BLaER1 treated with 17β-estradiol and CSF1 and Interleukin-3, amounts not matched to agents 10 nM and 100 nM (cell line): Measurements from ENCODE around the gene LRBA.

ENCODE experiments used
- H3K27ac ChIP-seq, 11 experiments: shearing (Covaris generic); formaldehyde crosslinking; 2 replicates each; pipeline ENCODE4 v1.8.1; 2022
- H3K27me3 ChIP-seq, 11 experiments: shearing (Covaris generic); formaldehyde crosslinking; 2 replicates each; pipeline ENCODE4 v1.8.1; 2022
- H3K36me3 ChIP-seq, 11 experiments: shearing (Covaris generic); formaldehyde crosslinking; 2 replicates each; pipeline ENCODE4 v1.8.1; 2022
- H3K4me1 ChIP-seq, 10 experiments: shearing (Covaris generic); formaldehyde crosslinking; 2 replicates each; pipeline ENCODE4 v1.8.1; 2022
- H3K4me2 ChIP-seq, 11 experiments: shearing (Covaris generic); formaldehyde crosslinking; 2 replicates each; pipeline ENCODE4 v1.8.1; 2022
- H3K4me3 ChIP-seq, 10 experiments: shearing (Covaris generic); formaldehyde crosslinking; 2 replicates each; pipeline ENCODE4 v1.8.1; 2022
- H3K9ac ChIP-seq, 11 experiments: shearing (Covaris generic); formaldehyde crosslinking; 2 replicates each; pipeline ENCODE4 v1.8.1; 2022
- H3K9me3 ChIP-seq, 11 experiments: shearing (Covaris generic); formaldehyde crosslinking; replicated peaks in 1 of 11; 2 replicates each; pipeline ENCODE4 v1.8.1; 2022
- H4K20me1 ChIP-seq, 11 experiments: shearing (Covaris generic); formaldehyde crosslinking; 2 replicates each; pipeline ENCODE4 v1.8.1; 2022
- Cebpa-rat ChIP-seq, 11 experiments: shearing (Covaris generic); IDR thresholded peaks; 2 replicates each; pipeline ENCODE4 v1.8.1; 2022

Gene LRBA

DNA sequence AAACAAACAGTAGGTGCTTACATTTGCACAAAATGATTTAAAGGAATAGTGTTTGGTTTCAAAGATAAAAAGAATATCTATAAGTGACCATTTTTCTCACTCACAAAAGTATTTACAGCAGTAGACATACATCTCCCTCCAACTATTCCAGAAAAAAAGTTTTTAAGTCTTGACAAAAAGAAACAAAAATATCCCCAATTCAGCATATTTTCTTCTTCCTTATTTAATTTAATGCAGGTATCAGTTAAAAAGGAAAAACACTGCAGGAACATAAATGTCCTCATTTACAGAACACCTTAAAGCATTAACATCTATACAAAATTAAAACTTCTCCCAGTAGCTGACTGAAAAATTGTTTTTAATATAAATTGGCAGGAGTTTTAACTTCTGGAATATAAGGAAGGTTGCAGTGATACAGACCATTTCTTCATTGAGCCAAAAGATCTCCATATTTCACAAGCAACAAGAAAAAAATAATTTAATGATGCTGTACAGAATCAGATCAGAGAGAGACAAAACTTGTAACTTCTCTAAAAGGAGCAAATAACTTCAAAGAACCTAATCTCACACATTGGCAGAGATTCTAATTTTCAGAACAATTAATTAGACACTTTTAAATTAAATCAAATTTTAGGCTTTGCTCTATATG is 428.8 kb downstream of the LRBA start:
- Histone ChIP-seq H3K4me3 (no peak overlapping the region), H3K4me2 (no peak overlapping the region), H4K20me1 (no peaks in the 10 kb centered on the region), H3K27me3 (no peaks in the 10 kb centered on the region), H3K9me3 (peaks cover 20 to 28% (median 22%) of the 10 kb centered on the region in 11 experiments), H3K9ac (no peak overlapping the region), H3K36me3 (peaks cover 19 to 37% (median 22%) of the 10 kb centered on the region in 11 experiments; a peak in 21 of 22 replicates), H3K4me1 (no peaks in the 10 kb centered on the region), H3K27ac (no peak overlapping the region)
- TF ChIP-seq Cebpa-rat (IDR thresholded peaks at IDR 0.05): no peak

DNA sequence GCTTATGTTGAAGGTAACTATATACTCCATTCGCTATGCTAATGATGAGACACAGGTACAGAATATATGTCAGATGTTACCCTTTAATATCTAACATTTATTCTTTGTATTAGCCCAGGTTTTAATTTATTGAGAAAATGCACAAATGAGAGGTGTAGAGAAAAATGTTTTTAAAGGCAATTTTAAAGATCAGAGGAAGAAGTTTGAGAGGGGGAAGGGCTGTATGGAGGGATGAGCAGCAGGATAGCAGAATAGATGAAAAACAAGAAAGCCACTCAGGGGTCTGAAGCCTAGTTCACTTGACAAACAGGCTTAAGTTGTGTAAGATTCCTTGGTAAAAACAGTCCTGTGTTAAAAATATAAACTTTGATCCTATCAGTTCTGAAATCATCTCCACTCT is 429.5 kb downstream of the LRBA start:
- Histone ChIP-seq H3K4me1 (no peaks in the 10 kb centered on the region), H3K36me3 (peaks cover 19 to 37% (median 22%) of the 10 kb centered on the region in 11 experiments; a peak in 21 of 22 replicates), H3K27ac (no peak overlapping the region), H4K20me1 (no peaks in the 10 kb centered on the region), H3K27me3 (no peaks in the 10 kb centered on the region), H3K9me3 (peaks cover 21 to 32% (median 23%) of the 10 kb centered on the region in 11 experiments), H3K4me2 (no peak overlapping the region), H3K4me3 (no peak overlapping the region), H3K9ac (no peak overlapping the region)
- TF ChIP-seq Cebpa-rat (IDR thresholded peaks at IDR 0.05): no peak

DNA sequence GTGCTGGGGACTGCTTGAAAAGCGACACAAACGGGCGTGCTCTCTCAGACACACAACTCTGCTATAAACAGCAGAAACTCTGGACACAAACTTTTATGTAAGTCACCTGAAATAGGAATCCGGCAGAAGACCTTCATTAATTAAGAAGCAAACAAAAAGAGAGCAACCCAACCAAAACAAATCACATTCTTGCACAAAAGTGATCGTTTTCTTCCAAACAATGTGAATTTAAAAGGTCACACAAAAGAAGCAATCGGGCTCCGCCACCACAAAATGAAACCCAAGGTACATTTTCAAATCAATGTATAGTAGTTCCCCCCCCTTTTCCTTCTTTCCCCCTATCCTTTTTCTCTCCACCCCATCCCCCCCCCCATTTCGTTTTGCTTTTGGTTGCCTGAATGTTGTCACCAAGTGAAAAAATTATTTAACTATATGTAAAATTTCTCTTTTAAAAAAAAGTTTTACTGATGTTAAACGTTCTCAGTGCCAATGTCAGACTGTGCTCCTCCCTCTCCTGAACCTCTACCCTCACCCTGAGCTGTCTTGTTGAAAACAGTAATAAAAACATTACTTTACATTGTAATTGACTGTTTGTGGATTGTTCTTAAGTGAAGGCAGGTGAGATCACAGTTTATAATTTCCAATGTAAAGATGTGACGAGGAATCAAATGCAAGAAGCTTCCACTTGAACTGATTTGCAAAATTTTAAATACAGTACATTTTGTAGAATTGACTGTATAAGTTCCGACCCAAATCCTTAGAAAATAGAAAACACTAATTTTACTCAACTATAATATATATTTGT is 430.8 kb downstream of the LRBA start:
- no peaks in the 10 kb centered on the region for H3K4me1 ChIP-seq
- TF ChIP-seq Cebpa-rat (IDR thresholded peaks at IDR 0.05): no peak
- H4K20me1 ChIP-seq: no peaks in the 10 kb centered on the region
- H3K4me3 ChIP-seq: no peak overlapping the region
- H3K27ac ChIP-seq: no peak overlapping the region
- H3K9me3 ChIP-seq: peaks cover 32 to 45% (median 35%) of the 10 kb centered on the region in 11 experiments
- H3K27me3 ChIP-seq: no peaks in the 10 kb centered on the region
- no peak overlapping the region for H3K4me2 ChIP-seq
- no peak overlapping the region for H3K9ac ChIP-seq
- H3K36me3 ChIP-seq: peaks cover 22 to 42% (median 31%) of the 10 kb centered on the region in 11 experiments; a peak in 21 of 22 replicates

DNA sequence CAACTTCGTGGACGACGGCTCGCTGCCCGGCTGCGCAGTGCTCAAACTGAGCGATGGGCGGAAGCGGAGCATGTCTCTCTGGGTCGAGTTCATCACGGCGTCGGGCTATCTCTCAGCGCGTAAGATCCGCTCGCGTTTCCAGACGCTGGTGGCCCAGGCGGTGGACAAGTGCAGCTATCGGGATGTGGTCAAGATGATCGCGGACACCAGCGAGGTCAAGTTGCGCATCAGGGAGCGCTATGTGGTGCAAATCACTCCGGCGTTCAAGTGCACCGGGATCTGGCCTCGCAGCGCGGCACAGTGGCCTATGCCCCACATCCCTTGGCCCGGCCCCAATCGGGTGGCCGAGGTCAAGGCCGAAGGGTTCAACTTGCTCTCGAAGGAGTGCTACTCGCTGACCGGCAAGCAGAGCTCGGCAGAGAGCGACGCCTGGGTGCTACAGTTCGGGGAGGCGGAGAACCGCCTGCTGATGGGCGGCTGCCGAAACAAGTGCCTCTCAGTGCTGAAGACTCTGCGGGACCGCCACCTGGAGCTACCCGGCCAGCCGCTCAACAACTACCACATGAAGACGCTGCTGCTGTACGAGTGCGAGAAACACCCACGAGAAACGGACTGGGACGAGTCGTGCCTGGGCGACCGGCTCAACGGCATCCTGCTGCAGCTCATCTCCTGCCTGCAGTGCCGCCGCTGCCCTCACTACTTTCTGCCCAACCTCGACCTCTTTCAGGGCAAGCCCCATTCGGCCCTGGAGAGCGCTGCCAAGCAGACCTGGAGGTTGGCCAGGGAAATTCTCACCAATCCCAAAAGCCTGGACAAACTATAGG is 431.6 kb downstream of the LRBA start:
- Histone ChIP-seq H3K9me3 (peaks cover 32 to 45% (median 35%) of the 10 kb centered on the region in 11 experiments), H3K27me3 (no peaks in the 10 kb centered on the region), H3K4me2 (no peak overlapping the region), H4K20me1 (no peaks in the 10 kb centered on the region), H3K4me1 (no peaks in the 10 kb centered on the region), H3K36me3 (peaks cover 22 to 37% (median 31%) of the 10 kb centered on the region in 11 experiments; a peak in 21 of 22 replicates), H3K4me3 (0 out of 20 replicates have a peak overlapping the region, but pooled peaks of 1 of the 10 experiments have one; percentile 9), H3K27ac (no peak overlapping the region), H3K9ac (no peak overlapping the region)
- TF ChIP-seq Cebpa-rat (IDR thresholded peaks at IDR 0.05): no peak

DNA sequence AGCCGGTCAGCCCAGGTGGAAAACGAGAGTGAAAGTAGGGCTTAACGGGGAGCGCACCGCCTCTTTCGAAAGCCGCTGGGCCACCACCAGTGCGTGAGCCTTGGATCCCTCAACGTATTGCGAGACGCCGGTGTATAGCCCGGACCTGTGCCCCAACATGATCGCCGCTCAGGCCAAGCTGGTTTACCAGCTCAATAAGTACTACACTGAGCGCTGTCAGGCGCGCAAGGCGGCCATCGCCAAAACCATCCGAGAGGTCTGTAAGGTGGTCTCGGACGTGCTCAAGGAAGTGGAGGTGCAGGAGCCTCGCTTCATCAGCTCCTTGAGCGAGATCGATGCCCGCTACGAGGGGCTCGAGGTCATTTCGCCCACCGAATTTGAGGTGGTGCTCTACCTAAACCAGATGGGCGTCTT is 432.2 kb downstream of the LRBA start:
- peaks cover 32 to 45% (median 35%) of the 10 kb centered on the region in 11 experiments for H3K9me3 ChIP-seq
- no peaks in the 10 kb centered on the region for H4K20me1 ChIP-seq
- no peaks in the 10 kb centered on the region for H3K4me1 ChIP-seq
- H3K4me2 ChIP-seq: no peak overlapping the region
- peaks cover 22 to 35% (median 31%) of the 10 kb centered on the region in 11 experiments; a peak in 21 of 22 replicates for H3K36me3 ChIP-seq
- H3K4me3 ChIP-seq: no peak overlapping the region
- H3K27ac ChIP-seq: no peak overlapping the region
- H3K27me3 ChIP-seq: no peaks in the 10 kb centered on the region
- no peak for TF ChIP-seq Cebpa-rat (IDR thresholded peaks at IDR 0.05)
- no peak overlapping the region for H3K9ac ChIP-seq

DNA sequence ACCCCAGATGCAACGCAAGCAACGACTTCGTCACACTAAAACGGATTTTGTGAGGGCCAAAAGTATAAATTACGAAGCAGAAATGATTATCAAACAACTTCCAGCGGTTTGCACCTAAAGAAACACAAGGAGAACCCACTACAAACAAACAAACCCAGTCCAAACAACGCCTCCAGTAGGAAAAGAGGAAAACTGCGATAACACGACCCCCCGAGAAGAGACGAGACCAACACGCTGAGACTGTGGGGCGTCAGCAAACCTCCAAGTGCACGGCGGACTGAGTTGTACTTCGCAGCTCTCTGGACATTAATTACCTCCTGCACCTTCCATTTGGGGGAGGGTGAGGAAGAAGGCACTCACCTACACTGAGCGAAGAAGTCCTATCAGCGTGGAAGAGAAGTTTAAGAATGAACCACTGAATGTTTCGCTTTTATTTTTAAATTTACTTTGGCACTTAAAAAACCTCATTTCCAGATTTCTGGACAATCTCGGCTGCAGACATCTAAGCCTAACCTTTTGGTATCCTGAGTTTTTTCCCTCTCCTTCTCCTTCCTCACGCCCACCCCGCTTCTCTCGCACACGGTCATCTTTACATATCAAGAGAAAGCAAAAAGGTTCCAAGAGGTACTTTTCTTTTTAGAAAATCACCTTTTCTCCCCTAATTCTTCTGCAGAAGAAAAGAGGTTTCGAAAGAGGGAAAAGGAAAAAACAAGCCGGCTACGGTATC is 432.8 kb downstream of the LRBA start, which contains the start of gene MAB21L2:
TSS of gene MAB21L2 (plus strand) at position 6 of the 727 bp plus-strand sequence. CDS start 879 bp downstream, outside the sequence.
- no peaks in the 10 kb centered on the region for H3K27me3 ChIP-seq
- no peak within 1 kb of the TSS for H3K4me3 ChIP-seq
- H4K20me1 ChIP-seq: no peaks in the 10 kb centered on the region
- TF ChIP-seq Cebpa-rat (IDR thresholded peaks at IDR 0.05): no peak
- no peak within 1 kb of the TSS for H3K4me2 ChIP-seq
- H3K9ac ChIP-seq: no peak within 1 kb of the TSS
- H3K36me3 ChIP-seq: peaks cover 22 to 34% (median 31%) of the 10 kb centered on the region in 11 experiments; a peak in 21 of 22 replicates
- no peaks in the 10 kb centered on the region for H3K4me1 ChIP-seq
- H3K9me3 ChIP-seq: peaks cover 32 to 45% (median 35%) of the 10 kb centered on the region in 11 experiments
- no peak within 1 kb of the TSS for H3K27ac ChIP-seq

DNA sequence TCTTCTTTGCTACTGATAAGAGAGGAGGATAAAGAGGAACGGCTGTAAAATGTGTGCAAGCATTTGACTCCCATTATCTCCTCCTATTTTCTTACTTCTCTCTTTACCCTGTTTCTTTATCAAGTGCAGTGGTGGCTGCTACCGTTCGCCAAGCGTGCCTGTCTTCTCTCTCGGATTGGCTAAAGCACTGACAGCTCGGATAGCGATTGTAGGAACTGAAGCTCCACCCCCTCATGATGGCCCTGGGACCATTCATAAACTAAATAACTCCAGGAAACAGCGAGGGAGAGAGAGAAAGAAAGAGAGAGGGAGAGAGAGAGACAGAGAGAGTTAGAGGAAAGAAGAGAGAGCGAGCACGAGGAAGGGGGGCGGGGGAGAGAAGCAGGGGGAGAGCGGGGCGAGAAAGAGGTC is 433.4 kb downstream of the LRBA start:
- Histone ChIP-seq H3K36me3 (peaks cover 22 to 34% (median 31%) of the 10 kb centered on the region in 11 experiments; a peak in 21 of 22 replicates), H3K4me1 (no peaks in the 10 kb centered on the region), H3K9ac (no peak overlapping the region), H3K27me3 (no peaks in the 10 kb centered on the region), H3K4me2 (no peak overlapping the region), H4K20me1 (no peaks in the 10 kb centered on the region), H3K27ac (no peak overlapping the region), H3K4me3 (no peak overlapping the region), H3K9me3 (peaks cover 32 to 45% (median 35%) of the 10 kb centered on the region in 11 experiments)
- TF ChIP-seq Cebpa-rat (IDR thresholded peaks at IDR 0.05): no peak

DNA sequence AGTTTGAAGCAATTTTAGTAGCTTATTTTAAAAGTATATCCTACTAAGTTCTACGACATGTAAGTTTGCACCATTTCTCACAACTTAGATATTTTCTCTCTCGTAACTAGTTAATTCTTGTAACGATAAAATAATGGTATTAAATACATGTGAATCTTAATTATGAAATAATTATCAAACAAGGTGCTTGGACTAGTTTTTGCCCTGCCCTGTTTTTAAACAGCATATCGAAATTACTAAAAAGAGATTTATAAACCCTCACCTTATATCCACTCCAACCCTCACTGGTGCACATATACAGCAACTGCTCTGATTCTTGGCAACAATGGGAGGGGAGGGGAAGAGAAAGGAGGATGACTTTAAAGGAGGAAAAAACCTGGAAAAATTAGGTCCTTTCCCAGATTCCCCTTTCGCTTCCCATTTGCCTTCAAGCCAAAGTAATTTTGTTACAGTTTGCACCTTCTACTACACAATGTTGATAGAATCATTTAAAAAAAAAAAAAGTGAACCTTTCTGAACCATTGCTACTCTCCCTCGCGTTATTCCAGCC is 434.0 kb downstream of the LRBA start:
- H3K4me2 ChIP-seq: no peak overlapping the region
- no peak overlapping the region for H3K4me3 ChIP-seq
- H4K20me1 ChIP-seq: no peaks in the 10 kb centered on the region
- H3K27me3 ChIP-seq: no peaks in the 10 kb centered on the region
- peaks cover 22 to 34% (median 31%) of the 10 kb centered on the region in 11 experiments; a peak in 21 of 22 replicates for H3K36me3 ChIP-seq
- no peaks in the 10 kb centered on the region for H3K4me1 ChIP-seq
- H3K9me3 ChIP-seq: peaks cover 32 to 45% (median 35%) of the 10 kb centered on the region in 11 experiments
- TF ChIP-seq Cebpa-rat (IDR thresholded peaks at IDR 0.05): no peak
- no peak overlapping the region for H3K27ac ChIP-seq
- H3K9ac ChIP-seq: no peak overlapping the region
